Liver (tissue), 9 donors: ENCODE results near the gene SNX20. TPM values are rescaled to one million over a fixed set of nuclear protein-coding genes. Genes with fewer than 3 reads are reported as not detected.

Experiments used
- DNase-seq: peaks from one replicate; pipeline ENCODE4 v3.0.0-alpha.2; 2017; ENCODE audit warnings: low spot score
- H3K27ac ChIP-seq, 2 donors: one replicate each; pipeline ENCODE4 v1.7.0; 2013; ENCODE audit warnings: inconsistent platforms in 2 of 2, low read length in 2 of 2, control low read depth in 1 of 2, low read depth in 1 of 2, mild to moderate bottlenecking in 1 of 2
- H3K27me3 ChIP-seq, 4 donors: one replicate each; pipeline versions ENCODE4 v1.6.1 to v1.7.0; 2013; ENCODE audit warnings: low read length in 3 of 4, inconsistent platforms in 1 of 4, mild to moderate bottlenecking in 1 of 4, moderate library complexity in 1 of 4; ENCODE audit not compliant: control insufficient read depth in 4 of 4, insufficient read depth in 4 of 4
- H3K36me3 ChIP-seq, 4 donors: one replicate each; pipeline versions ENCODE4 v1.6.1 to v1.7.0; 2013; ENCODE audit warnings: low read length in 3 of 4, mild to moderate bottlenecking in 3 of 4, low read depth in 1 of 4, moderate library complexity in 1 of 4; ENCODE audit not compliant: control insufficient read depth in 4 of 4, insufficient read depth in 3 of 4
- H3K4me1 ChIP-seq, 4 donors: one replicate each; pipeline versions ENCODE4 v1.6.1 to v1.7.0; 2013; ENCODE audit warnings: low read length in 3 of 4, mild to moderate bottlenecking in 3 of 4, moderate library complexity in 1 of 4; ENCODE audit not compliant: control insufficient read depth in 4 of 4, insufficient read depth in 4 of 4
- H3K4me3 ChIP-seq, 3 donors: one replicate each; pipeline versions ENCODE4 v1.6.1 to v1.7.0; 2013; ENCODE audit warnings: low read length in 3 of 3, control low read depth in 1 of 3, low read depth in 1 of 3, mild to moderate bottlenecking in 1 of 3
- H3K9ac ChIP-seq, 2 donors: one replicate each; pipeline ENCODE4 v1.7.0; 2013; ENCODE audit warnings: low read length in 2 of 2, mild to moderate bottlenecking in 2 of 2, moderate library complexity in 2 of 2, control low read depth in 1 of 2, low read depth in 1 of 2
- H3K9me3 ChIP-seq, 4 donors: one replicate each; pipeline versions ENCODE4 v1.6.1 to v1.7.0; 2013; ENCODE audit warnings: low read length in 3 of 4; ENCODE audit not compliant: control insufficient read depth in 4 of 4
- ATF3 ChIP-seq: IDR thresholded peaks from 2 replicates; pipeline ENCODE4 v1.6.1; 2016; ENCODE audit warnings: antibody characterized with exemption
- CTCF ChIP-seq: fragments of 150-350 bp; IDR thresholded peaks from 2 replicates; pipeline ENCODE4 v1.5.1; 2017; ENCODE audit warnings: improper control_type of control experiment, low read depth, low read length; ENCODE audit not compliant: missing input control
- EGR1 ChIP-seq, 2 donors: IDR thresholded peaks; 2 replicates each; pipeline ENCODE4 v1.6.1; 2016 to 2018; ENCODE audit warnings: antibody characterized with exemption in 2 of 2, low read depth in 2 of 2
- FOXA1 ChIP-seq: IDR thresholded peaks from 2 replicates; pipeline ENCODE4 v1.6.1; 2016; ENCODE audit warnings: antibody characterized with exemption
- FOXA2 ChIP-seq: IDR thresholded peaks from 2 replicates; pipeline ENCODE4 v1.6.1; 2016; ENCODE audit warnings: antibody characterized with exemption
- GABPA ChIP-seq, 2 donors: IDR thresholded peaks in 1 of 2; conservative IDR thresholded peaks in 1 of 2; 2 replicates each; pipeline ENCODE4 v1.6.1; 2016; ENCODE audit warnings: antibody characterized with exemption in 2 of 2, mild to moderate bottlenecking in 1 of 2, moderate library complexity in 1 of 2
- HNF4A ChIP-seq, 2 donors: conservative IDR thresholded peaks; 2 replicates each; pipeline ENCODE4 v1.6.1; 2016; ENCODE audit warnings: antibody characterized with exemption in 2 of 2, mild to moderate bottlenecking in 2 of 2
- HNF4G ChIP-seq: IDR thresholded peaks from 2 replicates; pipeline ENCODE4 v1.6.1; 2016; ENCODE audit warnings: antibody characterized with exemption
- JUND ChIP-seq, 2 donors: IDR thresholded peaks; 2 replicates each; pipeline ENCODE4 v1.6.1; 2016; ENCODE audit warnings: antibody characterized with exemption in 2 of 2
- MAX ChIP-seq: IDR thresholded peaks from 2 replicates; pipeline ENCODE4 v1.6.1; 2016; ENCODE audit warnings: antibody characterized with exemption
- NR2F2 ChIP-seq: IDR thresholded peaks from 2 replicates; pipeline ENCODE4 v1.6.1; 2016; ENCODE audit warnings: antibody characterized with exemption
- RAD21 ChIP-seq, 2 donors: IDR thresholded peaks; 2 replicates each; pipeline ENCODE4 v1.6.1; 2016; ENCODE audit warnings: antibody characterized with exemption in 2 of 2, mild to moderate bottlenecking in 2 of 2
- REST ChIP-seq: IDR thresholded peaks from 2 replicates; pipeline ENCODE4 v1.6.1; 2016; ENCODE audit warnings: antibody characterized with exemption, mild to moderate bottlenecking
- RXRA ChIP-seq, 2 donors: IDR thresholded peaks; 2 replicates each; pipeline ENCODE4 v1.6.1; 2017 to 2018; ENCODE audit warnings: antibody characterized with exemption in 2 of 2, mild to moderate bottlenecking in 1 of 2
- SP1 ChIP-seq: IDR thresholded peaks from 2 replicates; pipeline ENCODE4 v1.6.1; 2018; ENCODE audit warnings: antibody characterized with exemption, mild to moderate bottlenecking
- TAF1 ChIP-seq: conservative IDR thresholded peaks from 2 replicates; pipeline ENCODE4 v1.6.1; 2016; ENCODE audit warnings: antibody characterized with exemption, mild to moderate bottlenecking
- YY1 ChIP-seq: IDR thresholded peaks from 2 replicates; pipeline ENCODE4 v1.6.1; 2016; ENCODE audit warnings: antibody characterized with exemption, mild to moderate bottlenecking
- ZBTB33 ChIP-seq: IDR thresholded peaks from 2 replicates; pipeline ENCODE4 v1.6.1; 2016; ENCODE audit warnings: antibody characterized with exemption
- WGBS: extraction: QIAGEN DNeasy Blood & Tissue Kit; methylation state at CpG from one replicate; pipeline ENCODE4 v1.1.7; 2013; 5-methylcytosine and 5-hydroxymethylcytosine counted together
- polyA plus RNA-seq, 2 donors: library from polyadenylated mRNA; stranded (reverse) in 1 of 2; unstranded in 1 of 2; fragments of 200-250 nt in 1 of 2; fragments of >200 nt in 1 of 2; fragmentation: Nextera tagmentation in 1 of 2; extraction: Ambion mirVana in 1 of 2; gene quantifications; one replicate each; pipeline versions ENCODE4 v1.2.1 to v1.2.3, GENCODE V29; 2013 to 2015
- total RNA-seq, 2 donors: library from RNA; depleted of rRNA; stranded (reverse); fragments of >200 nt; gene quantifications; one replicate each; pipeline ENCODE4 v1.2.3, GENCODE V29; 2014
- donor health status: healthy.
- donor health status: healthy.
- donor health status: healthy.
- donor health status: healthy.
- donor health status: healthy.

Gene SNX20
- total and polyA plus RNA-seq, 4 donors: 0.40 to 3.5 (median 0.98) TPM

GRCh38 chr16:50636753-50637374 lies 44.2 kb downstream of the SNX20 start:
- TF ChIP-seq HNF4A (conservative IDR thresholded peaks at IDR 0.05) (no peak), CTCF (no peak), EGR1 (IDR thresholded peaks at IDR 0.05; ENCODE audit: low read depth in 2 of 2) (no peak), YY1 (no peak), TAF1 (no peak)
- no peak overlapping the region for H3K9ac ChIP-seq
- no peaks in the 10 kb centered on the region for H3K36me3 ChIP-seq
- WGBS: 91% methylated on average over 10 of the region's 10 CpGs
- no peaks in the 10 kb centered on the region for H3K4me1 ChIP-seq
- no peak overlapping the region for H3K4me3 ChIP-seq
- DNase-seq: no peak
- no peaks in the 10 kb centered on the region for H3K27me3 ChIP-seq
- H3K27ac ChIP-seq: no peak overlapping the region
- H3K9me3 ChIP-seq: no peaks in the 10 kb centered on the region

- Histone ChIP-seq H3K27ac (no peak overlapping the region), H3K4me3 (no peak overlapping the region), H3K36me3 (no peaks in the 10 kb centered on the region), H3K4me1 (no peaks in the 10 kb centered on the region), H3K27me3 (no peaks in the 10 kb centered on the region), H3K9me3 (no peaks in the 10 kb centered on the region), H3K9ac (no peak overlapping the region)
- no peak for DNase-seq
- TF ChIP-seq EGR1 (IDR thresholded peaks at IDR 0.05; ENCODE audit: low read depth in 2 of 2): no peak
- no peak for TF ChIP-seq TAF1
- no peak for TF ChIP-seq HNF4G
- TF ChIP-seq ATF3: no peak
- TF ChIP-seq YY1: no peak
- no peak for TF ChIP-seq JUND (IDR thresholded peaks at IDR 0.05)
- TF ChIP-seq RXRA (IDR thresholded peaks at IDR 0.05): no peak
- TF ChIP-seq SP1: no peak
- TF ChIP-seq HNF4A (conservative IDR thresholded peaks at IDR 0.05): no peak
- no peak for TF ChIP-seq NR2F2
- no peak for TF ChIP-seq REST
- TF ChIP-seq CTCF: no peak
- no peak for TF ChIP-seq MAX
- no peak for TF ChIP-seq GABPA (IDR thresholded peaks at IDR 0.05 in 1 of 2, conservative IDR thresholded peaks at IDR 0.05 in 1 of 2)
- TF ChIP-seq RAD21 (IDR thresholded peaks at IDR 0.05): no peak
- TF ChIP-seq ZBTB33: no peak
- no peak for TF ChIP-seq FOXA1
- no peak for TF ChIP-seq FOXA2
- WGBS: 77% methylated on average over 17 of the region's 17 CpGs
Measured at GRCh38 chr16:50635505-50636392, 45.4 kb downstream of the SNX20 start.
